Effector memory CD4-positive, alpha-beta T cell (primary cell): ENCODE results near the gene CAMK4.

Source experiments
- DNase-seq, 3 donors: peaks; one replicate each; pipeline ENCODE4 v3.0.0-alpha.2; 2020
- H3K27ac ChIP-seq: 2 replicates; pipeline ENCODE4 v1.7.0; 2013; ENCODE audit warnings: mild to moderate bottlenecking, low read length, moderate library complexity; ENCODE audit not compliant: insufficient read depth, poor library complexity, severe bottlenecking
- H3K27me3 ChIP-seq: replicated peaks from 2 replicates; pipeline ENCODE4 v1.7.0; 2013; ENCODE audit warnings: mild to moderate bottlenecking, low read length; ENCODE audit not compliant: insufficient read depth, control insufficient read depth, poor library complexity, severe bottlenecking
- H3K36me3 ChIP-seq: 2 replicates; pipeline ENCODE4 v1.7.0; 2013; ENCODE audit warnings: mild to moderate bottlenecking, low read length, moderate library complexity; ENCODE audit not compliant: control insufficient read depth, insufficient read depth
- H3K4me1 ChIP-seq: 2 replicates; pipeline ENCODE4 v1.7.0; 2013; ENCODE audit warnings: low read length, mild to moderate bottlenecking; ENCODE audit not compliant: control insufficient read depth, insufficient read depth, poor library complexity, severe bottlenecking
- H3K4me3 ChIP-seq: 2 replicates; pipeline ENCODE4 v1.7.0; 2013; ENCODE audit warnings: low read length, low read depth, mild to moderate bottlenecking; ENCODE audit not compliant: insufficient read depth, poor library complexity, severe bottlenecking
- H3K9me3 ChIP-seq: 2 replicates; pipeline ENCODE4 v1.7.0; 2013; ENCODE audit warnings: mild to moderate bottlenecking, low read length, moderate library complexity; ENCODE audit not compliant: control insufficient read depth

CAMK4 gene

GRCh38 chr5:111228520-111229220 lies 4.5 kb downstream of the CAMK4 start:
- Histone ChIP-seq H3K27me3 (no peaks in the 10 kb centered on the region), H3K36me3 (no peaks in the 10 kb centered on the region), H3K4me3 (peak overlapping the region; percentile 27), H3K27ac (peak overlapping the region; percentile 93), H3K9me3 (no peaks in the 10 kb centered on the region), H3K4me1 (peaks cover 56% of the 10 kb centered on the region)
- no peak for DNase-seq

- Histone ChIP-seq H3K27me3 (no peaks in the 10 kb centered on the region), H3K36me3 (no peaks in the 10 kb centered on the region), H3K4me1 (peaks cover 57% of the 10 kb centered on the region), H3K27ac (peak overlapping the region; percentile 93), H3K4me3 (peak overlapping the region; percentile 27), H3K9me3 (no peaks in the 10 kb centered on the region)
- DNase-seq, result no peak
Observed at GRCh38 chr5:111229221-111229835, 5.1 kb downstream of the CAMK4 start.

- peaks cover 64% of the 10 kb centered on the region for H3K4me1 ChIP-seq
- no peak for DNase-seq
- H3K4me3 ChIP-seq, result peak overlapping the region; percentile 27
- H3K27me3 ChIP-seq, result no peaks in the 10 kb centered on the region
- no peaks in the 10 kb centered on the region for H3K9me3 ChIP-seq
- peak overlapping the region; percentile 93 for H3K27ac ChIP-seq
- no peaks in the 10 kb centered on the region for H3K36me3 ChIP-seq
Observed at GRCh38 chr5:111229871-111230810, 6.0 kb downstream of the CAMK4 start.

GRCh38 chr5:111231119-111231518 lies 6.9 kb downstream of the CAMK4 start:
- H3K4me1 ChIP-seq, result peaks cover 74% of the 10 kb centered on the region
- peak overlapping the region; percentile 93 for H3K27ac ChIP-seq
- H3K36me3 ChIP-seq, result no peaks in the 10 kb centered on the region
- H3K27me3 ChIP-seq, result no peaks in the 10 kb centered on the region
- H3K9me3 ChIP-seq, result no peaks in the 10 kb centered on the region
- H3K4me3 ChIP-seq, result peak overlapping the region; percentile 14
- no peak for DNase-seq

- peak in 1 of 3 donors; percentile 6 for DNase-seq
- peaks cover 83% of the 10 kb centered on the region for H3K4me1 ChIP-seq
- no peaks in the 10 kb centered on the region for H3K36me3 ChIP-seq
- H3K9me3 ChIP-seq, result no peaks in the 10 kb centered on the region
- peak overlapping the region; percentile 93 for H3K27ac ChIP-seq
- H3K4me3 ChIP-seq, result no peak overlapping the region
- H3K27me3 ChIP-seq, result no peaks in the 10 kb centered on the region
Observed at GRCh38 chr5:111232311-111233051, 8.3 kb downstream of the CAMK4 start.

- Histone ChIP-seq H3K27me3 (no peaks in the 10 kb centered on the region), H3K4me3 (no peak overlapping the region), H3K9me3 (no peaks in the 10 kb centered on the region), H3K4me1 (peaks cover 83% of the 10 kb centered on the region), H3K36me3 (no peaks in the 10 kb centered on the region), H3K27ac (peak overlapping the region; percentile 51)
- no peak for DNase-seq
Observed at GRCh38 chr5:111233052-111233374, 8.8 kb downstream of the CAMK4 start.

- Histone ChIP-seq H3K4me1 (peaks cover 84% of the 10 kb centered on the region), H3K27me3 (no peaks in the 10 kb centered on the region), H3K36me3 (no peaks in the 10 kb centered on the region), H3K4me3 (no peak overlapping the region), H3K27ac (peak overlapping the region; percentile 44), H3K9me3 (no peaks in the 10 kb centered on the region)
- no peak for DNase-seq
Observed at GRCh38 chr5:111234125-111234524, 9.9 kb downstream of the CAMK4 start.

GRCh38 chr5:111235635-111236034 lies 11.5 kb downstream of the CAMK4 start:
- Histone ChIP-seq H3K36me3 (no peaks in the 10 kb centered on the region), H3K4me3 (no peak overlapping the region), H3K4me1 (peaks cover 79% of the 10 kb centered on the region), H3K27ac (peak overlapping the region; percentile 44), H3K9me3 (no peaks in the 10 kb centered on the region), H3K27me3 (no peaks in the 10 kb centered on the region)
- no peak for DNase-seq

- Histone ChIP-seq H3K27ac (peak overlapping the region; percentile 64), H3K27me3 (no peaks in the 10 kb centered on the region), H3K36me3 (no peaks in the 10 kb centered on the region), H3K4me3 (peak overlapping the region; percentile 15), H3K4me1 (peaks cover 73% of the 10 kb centered on the region), H3K9me3 (no peaks in the 10 kb centered on the region)
- DNase-seq, result no peak
Observed at GRCh38 chr5:111236348-111236747, 12.2 kb downstream of the CAMK4 start.
